ENCODE results near the gene RABGAP1L.
"Not testable (repeated sequence)": the region's sequence is repeated elsewhere in the genome, so short reads cannot be mapped to it uniquely, and the experiment has no call there.

The RABGAP1L gene

DNA sequence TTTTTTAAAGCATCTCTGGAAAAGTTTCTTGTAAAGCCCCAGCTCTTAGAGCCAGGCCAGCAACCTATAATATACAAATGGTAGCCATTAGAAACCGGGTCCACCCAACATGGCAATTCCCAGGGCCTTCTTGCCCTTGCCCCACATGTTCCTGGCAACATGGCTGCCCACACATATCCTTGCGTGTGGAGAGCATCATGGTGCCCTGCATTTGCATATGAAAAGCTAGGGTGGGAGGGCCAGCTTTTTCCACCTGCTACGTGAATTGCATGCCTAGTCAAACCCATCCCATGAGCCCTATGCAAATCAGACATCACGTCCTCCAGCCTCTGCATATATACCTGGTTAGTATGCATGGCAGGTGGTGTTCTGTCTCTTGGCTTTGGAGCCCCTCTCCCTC, 88.2 kb downstream of the RABGAP1L start:
- DNase-seq = no peak

GRCh38 chr1:174248041-174248440, 88.7 kb downstream of the RABGAP1L start:
- no peak for DNase-seq

DNA sequence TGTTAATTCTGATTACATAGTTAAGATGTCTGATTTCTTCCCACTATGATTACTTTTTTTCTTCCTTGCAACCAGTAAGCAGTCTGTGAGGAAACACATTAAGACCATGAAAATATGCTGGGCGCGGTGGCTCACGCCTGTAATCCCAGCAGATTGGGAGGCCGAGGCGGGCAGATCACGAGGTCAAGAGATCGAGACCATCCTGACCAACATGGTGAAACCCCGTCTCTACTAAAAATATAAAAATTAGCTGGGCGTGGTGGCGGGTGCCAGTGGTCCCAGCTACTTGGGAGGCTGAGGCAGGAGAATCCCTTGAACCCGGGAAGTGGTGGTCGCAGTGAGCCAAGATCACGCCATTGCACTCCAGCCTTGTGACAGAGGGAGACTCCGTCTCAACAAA, 97.1 kb downstream of the RABGAP1L start:
- not testable (repeated sequence) for DNase-seq

- DNase-seq = peak; percentile 30
Measured at GRCh38 chr1:174258148-174258550, 98.8 kb downstream of the RABGAP1L start.

- peak; percentile 74 for DNase-seq
Measured at GRCh38 chr1:174262349-174263241, 103.3 kb downstream of the RABGAP1L start.

DNA sequence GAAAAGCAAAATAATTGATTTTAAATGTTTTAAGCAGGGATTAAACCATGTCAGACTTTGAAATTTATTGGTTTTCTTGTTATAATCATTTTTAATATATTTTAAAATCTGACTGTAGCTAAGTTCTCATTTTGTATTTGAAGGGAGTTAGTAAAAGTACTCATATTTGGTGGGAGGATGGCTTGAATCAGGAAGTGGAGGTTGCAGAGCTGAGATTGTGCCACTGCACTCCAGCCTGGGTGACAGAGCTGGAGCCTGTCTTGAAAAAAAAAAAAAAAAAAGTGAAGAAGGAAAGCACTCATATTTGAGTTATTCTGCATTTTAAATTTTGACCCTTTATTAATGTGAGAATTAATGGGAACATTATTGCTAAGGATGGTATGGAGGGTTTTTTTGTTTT, 106.0 kb downstream of the RABGAP1L start:
- no peak for DNase-seq

- DNase-seq = no peak
Measured at GRCh38 chr1:174266476-174266875, 107.2 kb downstream of the RABGAP1L start.

GRCh38 chr1:174266991-174267612, 107.8 kb downstream of the RABGAP1L start:
- DNase-seq = no peak

DNA sequence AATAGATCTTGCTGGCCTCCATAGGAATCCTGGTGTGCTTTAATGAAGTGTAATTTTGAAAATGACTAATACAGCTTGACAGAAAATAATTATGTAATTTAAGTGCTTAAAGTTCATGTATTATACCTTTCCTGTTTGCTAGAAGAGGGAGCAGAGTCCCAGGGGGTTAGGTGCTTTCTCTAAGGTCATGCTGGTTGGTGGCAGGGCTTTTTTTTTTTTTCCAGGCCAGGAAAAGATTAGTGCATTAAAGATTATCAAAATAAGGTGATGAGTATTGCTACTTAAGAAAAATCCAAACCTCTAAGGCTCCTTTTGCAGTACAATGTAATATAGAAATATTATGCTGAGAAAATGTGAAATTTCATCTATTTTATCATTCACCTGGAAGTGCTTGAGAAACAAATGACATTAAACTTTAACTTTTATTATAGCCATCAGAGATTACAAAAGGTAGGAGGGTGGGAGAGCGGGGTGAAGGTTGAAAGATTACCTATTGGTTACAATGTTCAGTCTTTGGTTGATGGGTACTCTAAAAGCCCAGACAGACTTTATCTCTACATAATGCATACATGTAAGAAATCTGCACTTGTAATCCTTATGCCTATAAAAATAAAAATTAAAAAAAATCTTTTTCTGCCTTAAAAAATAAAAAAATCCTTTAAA, 110.8 kb downstream of the RABGAP1L start:
- no peak for DNase-seq

- no peak for DNase-seq
Measured at GRCh38 chr1:174273190-174273589, 113.9 kb downstream of the RABGAP1L start.

DNA sequence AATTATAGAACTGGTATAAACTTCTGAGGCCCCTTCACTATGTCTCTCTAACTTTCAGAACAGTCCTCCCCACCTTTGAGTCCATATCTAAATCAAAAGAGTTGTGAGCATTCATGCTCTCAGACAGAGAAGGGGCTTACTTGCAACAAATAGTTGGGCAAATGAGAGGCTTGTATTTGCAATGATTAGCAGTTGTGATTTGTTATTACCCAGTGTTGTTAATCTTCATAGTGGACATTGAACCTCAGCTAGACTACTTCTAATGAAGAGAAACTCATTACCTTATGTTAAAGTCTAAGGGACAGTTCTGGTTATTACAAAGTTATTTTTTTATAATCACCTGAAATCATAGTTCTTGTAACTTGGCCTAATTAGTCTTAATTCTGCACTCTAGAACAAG, 114.5 kb downstream of the RABGAP1L start:
- no peak for DNase-seq

DNA sequence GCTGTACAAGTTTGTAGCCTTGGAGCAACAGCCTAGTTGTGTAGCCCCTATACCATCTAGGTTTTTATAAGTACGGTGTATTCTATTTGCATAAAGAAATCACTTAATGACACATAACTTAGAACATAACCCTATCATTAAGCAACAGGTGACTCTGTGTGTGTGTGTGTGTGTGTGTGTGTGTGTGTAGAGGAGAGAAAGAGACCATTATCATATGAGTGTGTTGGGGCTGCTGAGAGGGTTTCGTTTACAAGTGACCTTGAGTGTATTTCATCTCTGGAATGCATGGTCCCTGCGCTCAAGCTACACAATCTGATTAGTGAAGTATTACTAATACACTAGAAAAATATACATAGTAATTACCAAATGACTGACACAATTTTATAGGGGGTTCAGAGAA, 115.1 kb downstream of the RABGAP1L start:
- DNase-seq = no peak

DNA sequence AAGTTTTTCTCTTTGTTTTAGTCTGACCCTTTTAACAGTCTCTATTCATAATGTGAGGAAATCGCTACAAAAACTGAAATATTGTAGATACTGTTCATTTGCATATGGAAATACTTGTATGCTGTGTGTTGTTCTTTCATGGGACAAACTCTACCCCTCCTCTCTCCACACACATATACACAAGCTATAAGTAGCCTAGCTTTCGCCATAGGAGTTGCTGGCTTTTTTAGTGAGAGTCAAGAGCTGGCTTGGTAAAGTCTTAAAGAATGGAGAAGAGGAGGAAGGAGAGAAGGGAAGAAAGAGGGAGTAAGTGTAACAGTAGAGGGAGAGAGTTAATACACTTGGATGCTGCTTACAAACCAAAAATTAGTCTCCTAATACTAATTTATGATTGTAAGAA, 115.6 kb downstream of the RABGAP1L start:
- DNase-seq = no peak

DNA sequence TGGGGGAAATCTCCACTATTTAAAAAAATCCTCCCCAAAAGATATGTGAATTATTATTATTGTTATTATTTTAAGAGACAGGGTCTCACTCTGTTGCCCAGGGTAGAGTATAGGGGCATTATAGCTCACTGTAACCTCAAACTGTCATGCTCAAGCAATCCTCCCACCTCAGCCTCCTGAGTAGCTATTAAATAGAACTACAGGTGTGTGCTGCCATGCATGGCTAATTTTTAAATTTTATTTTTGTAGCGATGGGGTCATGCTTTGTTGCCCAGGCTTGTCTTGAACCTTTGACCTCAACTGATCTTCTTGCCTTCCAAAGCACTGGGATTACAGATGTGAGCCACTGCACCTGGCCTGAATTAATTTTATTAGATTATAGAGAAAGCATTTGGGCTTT, 116.8 kb downstream of the RABGAP1L start:
- no peak for DNase-seq

DNA sequence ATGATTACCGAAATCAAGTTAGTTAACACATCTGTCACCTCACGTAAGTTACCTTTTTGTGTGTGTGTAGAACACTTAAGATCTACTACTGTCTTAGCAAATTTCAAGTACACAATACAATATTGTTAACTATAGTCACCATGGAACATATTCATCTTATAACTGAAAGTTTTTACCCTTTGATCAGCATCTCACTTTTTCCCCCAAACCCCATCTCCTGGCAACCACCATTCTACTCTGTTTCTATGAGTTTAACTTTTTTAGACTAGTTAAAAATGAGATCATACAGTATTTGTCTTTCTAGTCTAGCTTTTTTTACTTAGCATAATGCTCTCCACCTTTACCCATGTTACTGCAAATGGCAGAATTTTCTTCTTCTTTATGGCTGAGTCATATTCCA, 124.7 kb downstream of the RABGAP1L start:
- DNase-seq = no peak

DNA sequence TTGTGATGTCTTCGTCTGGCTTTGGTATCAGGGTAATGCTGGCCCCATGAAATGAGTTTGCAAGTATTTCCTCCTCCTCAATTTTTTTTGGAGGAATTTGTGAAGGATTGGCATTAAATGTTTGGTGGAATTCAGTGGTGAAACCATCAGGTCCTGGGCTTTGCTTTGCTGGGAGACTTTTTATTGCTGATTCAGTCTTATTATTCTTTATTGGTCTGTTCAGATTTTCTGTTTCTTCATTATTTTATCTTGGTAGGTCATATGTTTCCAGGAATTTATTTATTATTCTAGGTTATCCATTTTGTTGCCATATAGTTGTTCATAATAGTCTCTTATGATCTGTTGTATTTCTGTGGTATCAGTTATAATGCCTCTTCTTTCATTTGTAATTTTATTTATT, 126.7 kb downstream of the RABGAP1L start:
- no peak for DNase-seq

GRCh38 chr1:174289644-174290310, 130.5 kb downstream of the RABGAP1L start:
- DNase-seq = no peak

DNA sequence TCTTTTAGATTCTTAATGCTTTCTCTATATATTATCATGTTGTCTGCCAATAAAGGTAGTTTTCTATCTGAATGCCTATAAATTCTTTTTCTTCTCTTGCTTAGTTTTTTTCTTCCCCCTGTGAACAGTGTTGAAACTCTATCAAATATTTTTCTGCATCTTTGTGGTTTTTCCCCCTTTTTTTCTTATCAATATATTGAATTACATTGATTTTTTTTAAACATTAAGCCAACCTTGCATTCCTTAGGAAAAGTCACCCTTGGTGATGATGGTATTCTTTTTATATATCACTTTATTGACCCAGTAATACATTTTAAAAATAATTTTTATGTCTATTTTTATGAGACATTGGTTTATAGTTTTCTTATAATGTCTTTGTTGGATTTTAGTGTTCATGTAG, 131.7 kb downstream of the RABGAP1L start:
- no peak for DNase-seq

DNA sequence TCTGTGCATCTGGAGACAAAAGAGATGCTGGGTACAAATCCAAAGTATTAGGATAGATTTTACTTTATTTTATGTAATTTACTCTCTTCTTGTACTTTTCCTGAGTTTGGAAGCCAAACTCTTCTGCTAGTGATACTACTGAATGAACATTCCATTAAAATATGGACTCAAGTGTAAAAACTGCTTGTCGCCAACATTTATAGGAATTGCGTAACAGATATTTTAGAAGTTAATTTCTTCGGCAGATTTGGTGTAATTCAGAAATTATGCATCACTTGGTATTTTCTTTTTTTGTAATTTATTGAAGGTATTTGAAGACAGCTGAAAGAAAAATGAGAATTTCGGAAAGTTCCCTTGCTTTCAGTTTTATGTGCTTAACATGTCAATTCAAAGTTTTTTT, 137.0 kb downstream of the RABGAP1L start:
- DNase-seq = no peak

GRCh38 chr1:174297351-174297750, 138.0 kb downstream of the RABGAP1L start:
- DNase-seq = no peak

DNA sequence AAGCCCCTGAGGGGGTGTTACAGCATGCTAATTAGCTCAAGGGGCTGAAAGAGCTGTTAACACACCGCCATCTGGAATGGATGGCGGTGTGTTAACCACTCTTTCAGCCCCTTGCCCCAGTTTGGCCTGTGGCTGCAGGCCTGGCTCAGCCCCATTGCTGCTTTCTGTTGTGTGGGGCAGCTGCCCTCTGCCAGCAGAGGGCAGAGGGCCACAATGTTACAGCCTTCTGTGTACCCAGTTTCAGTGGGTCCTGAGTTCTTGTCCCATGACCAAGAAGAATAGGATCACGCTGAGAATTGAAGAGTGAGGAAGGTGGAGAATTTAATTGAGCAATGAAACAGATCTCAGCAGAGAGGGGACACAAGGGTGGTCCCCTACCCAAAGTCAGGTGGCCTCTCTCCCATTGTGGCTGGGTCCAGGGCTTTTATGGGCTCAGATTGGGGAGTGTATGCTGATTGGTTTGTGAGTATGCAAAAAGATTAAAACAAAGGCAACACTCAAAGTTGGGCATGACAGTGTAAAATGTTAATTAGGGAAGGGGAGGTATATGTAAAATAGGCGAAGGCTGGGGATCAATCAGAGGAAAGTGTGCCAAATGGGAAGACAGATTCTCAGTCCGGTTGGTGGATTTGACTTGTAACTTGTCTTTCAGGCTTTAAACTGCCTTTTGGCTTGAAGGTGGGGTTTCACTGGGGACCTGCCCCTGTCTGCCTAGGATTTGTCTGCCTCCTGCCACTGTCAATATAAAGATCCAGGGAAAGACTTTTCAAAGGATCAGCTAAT, 142.2 kb downstream of the RABGAP1L start:
- no peak for DNase-seq

DNA sequence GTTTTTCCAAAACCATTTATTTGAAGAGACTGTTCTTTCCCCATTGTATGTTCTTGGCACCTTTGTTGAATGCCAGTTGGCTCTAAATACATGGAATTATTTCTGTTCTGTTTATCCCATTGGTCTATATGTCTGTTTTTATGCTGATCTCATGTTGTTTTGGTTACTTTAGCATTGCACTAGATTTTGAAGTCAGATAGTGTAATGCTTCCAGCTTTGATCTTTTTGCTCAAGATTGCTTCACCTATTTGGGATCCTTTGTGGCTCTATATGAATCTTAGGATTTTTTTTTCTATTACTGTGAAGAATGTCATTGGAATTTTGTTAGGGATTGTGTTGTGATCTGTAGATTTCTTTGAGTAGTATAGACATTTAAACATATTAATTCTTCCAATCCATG, 149.3 kb downstream of the RABGAP1L start:
- no peak for DNase-seq

- no peak for DNase-seq
Measured at GRCh38 chr1:174309490-174309889, 150.2 kb downstream of the RABGAP1L start.
